H1 (cell line): ENCODE data around the gene WBP11. TPM values are rescaled to one million over a fixed set of nuclear protein-coding genes. Genes with fewer than 3 reads are reported as not detected.

Experiments used
- NANOG ChIP-seq: IDR thresholded peaks from 2 replicates; pipeline ENCODE4 v1.6.1; 2011; ENCODE audit warnings: low read length, low read depth, mild to moderate bottlenecking, inconsistent platforms; ENCODE audit not compliant: insufficient read depth, poor library complexity, severe bottlenecking
- polyA plus RNA-seq, 7 experiments: library from polyadenylated mRNA; depleted of rRNA in 3 of 7; stranded (reverse) in 5 of 7; unstranded in 2 of 7; fragments of >200 nt in 5 of 7; fragments of 200-250 nt in 2 of 7; gene quantifications; 1 replicate in 5 of 7; 2 replicates in 1 of 7; 4 replicates in 1 of 7; pipeline versions ENCODE4 v1.2.1 to v1.2.3, GENCODE V29; 2011 to 2013; ENCODE audit warnings: missing spikeins in 2 of 7, mixed read lengths in 2 of 7
- total RNA-seq: library from RNA; stranded (reverse); fragmentation: NEBNext Ultra II Directional; extraction: Animal tissue kit (Norgen Biotek cat#: 25700); gene quantifications from 2 replicates; pipeline ENCODE4 v1.2.1, GENCODE V29; 2021

The WBP11 gene
- total and polyA plus RNA-seq, 2 of the 8 experiments (the other 6 are each of a cell fraction or from before 2014, with no cell fraction given) = 22.1 to 134 TPM

GRCh38 chr12:14779834-14780233, 23.4 kb downstream of the WBP11 start (continued):
- TF ChIP-seq NANOG = no peak
